Stimulated activated CD8-positive, alpha-beta memory T cell treated with anti-CD3 and anti-CD28 coated beads, Interleukin-4, amount 100 ng/mL, for 24 hours (primary cell): ENCODE results near the gene SHOX.
"Not testable (repeated sequence)": the region's sequence is repeated elsewhere in the genome, so short reads cannot be mapped to it uniquely, and the experiment has no call there.

Source experiments
- DNase-seq: peaks from one replicate; pipeline ENCODE4 v3.0.0-alpha.2; 2020; ENCODE audit warnings: low read depth

The SHOX gene

DNA sequence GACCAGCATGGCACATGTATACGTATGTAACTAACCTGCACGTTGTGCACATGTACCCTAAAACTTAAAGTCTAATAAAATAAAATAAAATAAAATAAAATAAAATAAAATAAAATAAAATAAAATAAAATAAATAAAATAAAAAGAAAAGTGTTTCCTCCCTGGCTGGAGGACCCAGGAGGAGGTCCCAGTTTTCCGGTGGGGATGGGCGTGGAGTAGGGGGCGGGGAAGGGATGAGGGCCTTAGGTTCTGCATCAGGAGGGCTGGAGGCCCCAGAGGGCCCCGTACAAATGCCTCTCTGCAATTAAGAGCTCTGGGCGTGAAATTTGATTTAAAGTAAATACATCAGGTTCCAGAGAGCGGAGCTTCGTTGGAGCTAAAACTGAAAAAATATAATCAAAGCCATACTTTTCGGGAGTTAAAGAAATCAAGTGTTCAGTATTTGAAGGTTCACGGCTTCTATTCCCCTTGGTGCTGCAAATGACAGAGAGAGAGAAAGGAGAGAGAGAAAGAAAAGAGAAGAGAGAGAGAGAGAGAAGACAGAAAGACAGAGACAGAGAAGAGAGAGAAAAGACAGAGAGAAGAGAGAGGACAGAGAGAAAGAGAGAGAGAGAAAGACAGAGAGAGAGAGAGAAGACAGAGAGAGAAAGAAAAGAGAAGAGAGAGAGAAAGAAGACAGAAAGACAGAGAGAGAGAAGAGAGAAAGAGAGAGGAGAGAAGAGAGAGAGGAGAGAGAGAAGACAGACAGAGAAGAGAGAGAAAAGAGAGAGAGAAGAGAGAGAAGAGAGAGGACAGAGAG, 8.7 kb upstream of the SHOX start:
- no peak for DNase-seq

- not testable (repeated sequence) for DNase-seq
These were observed 7.8 kb upstream of the SHOX start for GRCh38 chrX:622802-623201.

- DNase-seq, result no peak
These were observed 7.4 kb upstream of the SHOX start for GRCh38 chrX:623268-623598.

DNA sequence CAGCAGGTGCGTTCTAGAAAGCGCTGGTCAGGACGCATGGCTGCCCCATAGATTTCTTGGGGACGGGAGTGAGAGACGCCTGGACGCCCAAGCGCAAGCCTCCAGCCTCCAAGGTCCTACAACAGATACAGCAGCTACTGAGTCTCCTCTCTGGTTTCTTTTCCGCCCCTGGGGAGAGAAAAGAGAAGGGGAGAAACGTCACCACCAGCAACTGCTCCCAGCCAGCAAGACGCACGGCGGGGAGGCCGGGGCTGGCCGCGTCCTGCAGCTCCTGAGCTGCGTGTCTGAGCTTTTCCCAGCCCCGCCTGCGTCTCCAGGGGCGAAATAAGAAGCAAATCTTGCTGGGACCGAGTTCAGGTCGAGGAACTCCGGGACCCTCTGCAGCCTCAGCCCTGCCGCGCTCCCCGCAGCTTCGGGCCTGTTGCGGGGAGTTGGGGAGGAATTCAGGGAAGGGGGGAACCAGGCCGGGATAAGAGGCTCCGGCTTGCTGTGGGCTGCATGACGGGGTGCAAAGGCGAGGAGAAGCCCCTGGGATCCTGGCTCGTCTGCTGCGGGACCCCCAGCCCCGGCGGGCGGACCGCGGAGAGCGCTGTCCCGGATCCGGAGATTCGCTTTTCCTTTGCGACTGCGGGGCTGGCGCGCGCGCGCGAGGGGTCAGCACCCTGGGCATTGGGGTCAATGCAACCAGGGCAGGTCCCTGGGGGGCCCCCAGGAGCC, 6.8 kb upstream of the SHOX start:
- no peak for DNase-seq

GRCh38 chrX:625137-625691, 5.4 kb upstream of the SHOX start:
- DNase-seq, result no peak

DNA sequence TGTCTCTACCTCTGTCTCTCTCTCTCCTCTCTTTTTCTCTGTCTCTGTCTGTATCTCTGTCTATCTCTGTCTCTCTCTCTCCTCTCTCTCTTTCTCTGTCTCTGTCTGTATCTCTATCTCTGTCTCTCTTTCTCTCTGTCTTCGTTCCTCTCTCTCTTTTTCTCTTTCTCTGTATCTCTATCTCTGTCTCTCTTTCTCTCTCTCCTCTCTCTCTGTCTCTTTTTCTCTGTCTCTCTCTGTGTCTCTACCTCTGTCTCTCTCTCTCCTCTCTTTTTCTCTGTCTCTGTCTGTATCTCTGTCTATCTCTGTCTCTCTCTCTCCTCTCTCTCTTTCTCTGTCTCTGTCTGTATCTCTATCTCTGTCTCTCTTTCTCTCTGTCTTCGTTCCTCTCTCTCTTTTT, 4.5 kb upstream of the SHOX start:
- not testable (repeated sequence) for DNase-seq

- no peak for DNase-seq
These were observed 3.7 kb upstream of the SHOX start for GRCh38 chrX:626745-627509.

GRCh38 chrX:627510-627981, 3.0 kb upstream of the SHOX start:
- DNase-seq, result no peak

GRCh38 chrX:627995-628394, 2.6 kb upstream of the SHOX start:
- no peak for DNase-seq

GRCh38 chrX:629230-630006, 1.2 kb upstream of the SHOX start:
- DNase-seq, result no peak

DNA sequence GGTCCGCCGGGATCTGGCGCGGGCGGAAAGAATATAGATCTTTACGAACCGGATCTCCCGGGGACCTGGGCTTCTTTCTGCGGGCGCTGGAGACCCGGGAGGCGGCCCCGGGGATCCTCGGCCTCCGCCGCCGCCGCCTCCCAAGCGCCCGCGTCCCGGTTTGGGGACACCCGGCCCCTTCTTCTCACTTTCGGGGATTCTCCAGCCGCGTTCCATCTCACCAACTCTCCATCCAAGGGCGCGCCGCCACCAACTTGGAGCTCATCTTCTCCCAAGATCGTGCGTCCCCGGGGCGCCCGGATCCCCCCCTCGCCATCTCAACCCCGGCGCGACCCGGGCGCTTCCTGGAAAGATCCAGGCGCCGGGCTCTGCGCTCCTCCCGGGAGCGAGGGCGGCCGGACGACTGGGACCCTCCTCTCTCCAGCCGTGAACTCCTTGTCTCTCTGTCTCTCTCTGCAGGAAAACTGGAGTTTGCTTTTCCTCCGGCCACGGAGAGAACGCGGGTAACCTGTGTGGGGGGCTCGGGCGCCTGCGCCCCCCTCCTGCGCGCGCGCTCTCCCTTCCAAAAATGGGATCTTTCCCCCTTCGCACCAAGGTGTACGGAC, 482 bp upstream of the SHOX start:
- no peak for DNase-seq

GRCh38 chrX:631802-632365, 1.3 kb downstream of the SHOX start:
- no peak for DNase-seq

- DNase-seq, result no peak
These were observed 1.9 kb downstream of the SHOX start for GRCh38 chrX:632366-633042.

- no peak for DNase-seq
These were observed 2.7 kb downstream of the SHOX start for GRCh38 chrX:633043-633984.

DNA sequence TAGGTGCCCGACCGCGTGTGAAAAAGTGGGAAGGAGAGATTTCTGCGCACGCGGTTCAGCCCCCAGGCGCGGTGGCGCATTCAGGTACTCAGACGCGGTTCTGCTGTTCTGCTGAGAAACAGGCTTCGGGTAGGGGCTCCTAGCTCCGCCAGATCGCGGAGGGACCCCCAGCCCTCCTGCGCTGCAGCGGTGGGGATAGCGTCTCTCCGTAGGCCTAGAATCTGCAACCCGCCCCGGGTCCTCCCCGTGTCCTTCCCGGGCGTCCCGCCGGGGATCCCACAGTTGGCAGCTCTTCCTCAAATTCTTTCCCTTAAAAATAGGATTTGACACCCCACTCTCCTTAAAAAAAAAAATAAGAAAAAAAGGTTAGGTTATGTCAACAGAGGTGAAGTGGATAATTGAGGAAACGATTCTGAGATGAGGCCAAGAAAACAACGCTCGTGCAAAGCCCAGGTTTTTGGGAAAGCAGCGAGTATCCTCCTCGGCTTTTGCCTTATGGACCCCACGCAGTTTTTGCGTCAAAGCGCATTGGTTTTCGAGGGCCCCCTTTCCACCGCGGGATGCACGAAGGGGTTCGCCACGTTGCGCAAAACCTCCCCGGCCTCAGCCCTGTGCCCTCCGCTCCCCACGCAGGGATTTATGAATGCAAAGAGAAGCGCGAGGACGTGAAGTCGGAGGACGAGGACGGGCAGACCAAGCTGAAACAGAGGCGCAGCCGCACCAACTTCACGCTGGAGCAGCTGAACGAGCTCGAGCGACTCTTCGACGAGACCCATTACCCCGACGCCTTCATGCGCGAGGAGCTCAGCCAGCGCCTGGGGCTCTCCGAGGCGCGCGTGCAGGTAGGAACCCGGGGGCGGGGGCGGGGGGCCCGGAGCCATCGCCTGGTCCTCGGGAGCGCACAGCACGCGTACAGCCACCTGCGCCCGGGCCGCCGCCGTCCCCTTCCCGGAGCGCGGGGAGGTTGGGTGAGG, 3.7 kb downstream of the SHOX start:
- no peak for DNase-seq

DNA sequence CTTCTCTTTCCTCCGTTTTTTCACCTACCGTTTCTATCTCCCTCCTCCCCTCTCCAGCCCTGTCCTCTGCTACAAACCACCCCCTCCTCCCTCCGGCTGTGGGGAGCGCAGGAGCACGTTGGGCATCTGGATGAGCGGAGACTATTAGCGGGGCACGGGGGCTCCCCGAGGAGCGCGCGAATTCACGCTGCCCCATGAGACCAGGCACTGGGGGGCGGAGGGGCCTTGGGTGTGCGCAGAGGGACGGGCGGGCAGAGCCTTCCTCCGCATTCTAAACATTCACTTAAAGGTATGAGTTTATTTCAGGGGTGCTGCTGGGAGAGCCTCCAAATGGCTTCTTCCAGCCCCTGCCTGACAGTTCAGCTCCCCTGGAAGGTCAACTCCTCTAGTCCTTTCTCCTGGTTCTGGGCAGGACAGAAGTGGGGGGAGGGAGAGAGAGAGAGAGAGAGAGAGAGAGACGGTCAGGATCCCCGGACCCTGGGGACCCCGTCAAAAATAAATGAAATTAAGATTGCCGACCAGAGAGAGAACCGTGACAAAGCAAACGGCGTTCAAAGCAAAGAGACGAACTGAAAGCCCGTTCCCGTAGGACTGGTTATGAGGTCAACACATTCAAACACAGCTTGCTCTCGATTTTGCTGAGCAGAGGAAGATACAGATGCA, 5.0 kb downstream of the SHOX start:
- DNase-seq, result no peak

- no peak for DNase-seq
These were observed 6.5 kb downstream of the SHOX start for GRCh38 chrX:636981-637659.
